GM21737 (cell line): ENCODE measurements around the gene GTF2IRD1.
"Not testable (repeated sequence)": the region's sequence is repeated elsewhere in the genome, so short reads cannot be mapped to it uniquely, and the experiment has no call there.

Experiments
- ATAC-seq: cut with Tn5 transposase; IDR thresholded peaks from one replicate; pipeline ENCODE4 v1.9.1; 2021; ENCODE audit warnings: mild to moderate bottlenecking, moderate library complexity; ENCODE audit not compliant: unreplicated experiment

GTF2IRD1 gene

GRCh38 chr7:74453322-74454011 lies at the start of gene GTF2IRD1:
Gene GTF2IRD1 (plus strand): TSS chr7:74453906. CDS start chr7:74508081, 54,175 bp downstream.
- ATAC-seq: peak; percentile 44

DNA sequence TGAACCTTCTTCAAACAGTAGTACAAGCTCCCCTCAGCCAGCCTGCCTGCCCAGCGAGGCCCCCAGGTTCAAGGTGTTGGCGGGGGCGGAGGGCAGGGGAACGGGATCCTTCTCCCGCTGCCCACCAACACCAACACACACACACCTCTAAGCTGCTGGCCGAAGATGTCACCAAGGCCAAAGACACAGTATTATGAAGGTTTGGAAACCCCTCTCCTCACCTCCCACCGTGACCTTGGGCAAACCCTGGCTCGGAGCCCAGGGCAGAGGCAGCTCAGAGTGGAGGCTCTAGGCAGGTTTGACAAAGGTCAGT lies 49.4 kb upstream of the GTF2IRD1 start:
- no peak for ATAC-seq

DNA sequence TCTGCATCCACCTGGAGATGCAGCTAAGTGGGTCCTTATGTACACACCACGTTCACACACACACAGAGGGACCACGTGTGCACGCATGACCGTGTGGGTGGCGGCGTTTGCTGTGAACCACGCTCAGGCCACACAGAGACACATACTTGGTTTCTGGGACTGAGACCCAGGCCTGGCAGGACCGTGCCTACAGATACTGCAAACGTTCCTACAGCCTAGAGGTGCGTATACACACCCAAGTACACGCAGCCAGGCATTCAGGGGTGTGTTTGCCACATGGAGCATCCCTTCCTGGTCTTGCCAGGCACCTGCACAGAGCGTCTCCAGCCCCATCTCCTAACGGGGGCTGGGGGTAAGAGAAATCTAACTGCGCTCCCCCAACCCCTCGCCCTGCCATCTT lies 49.0 kb upstream of the GTF2IRD1 start:
- no peak for ATAC-seq

DNA sequence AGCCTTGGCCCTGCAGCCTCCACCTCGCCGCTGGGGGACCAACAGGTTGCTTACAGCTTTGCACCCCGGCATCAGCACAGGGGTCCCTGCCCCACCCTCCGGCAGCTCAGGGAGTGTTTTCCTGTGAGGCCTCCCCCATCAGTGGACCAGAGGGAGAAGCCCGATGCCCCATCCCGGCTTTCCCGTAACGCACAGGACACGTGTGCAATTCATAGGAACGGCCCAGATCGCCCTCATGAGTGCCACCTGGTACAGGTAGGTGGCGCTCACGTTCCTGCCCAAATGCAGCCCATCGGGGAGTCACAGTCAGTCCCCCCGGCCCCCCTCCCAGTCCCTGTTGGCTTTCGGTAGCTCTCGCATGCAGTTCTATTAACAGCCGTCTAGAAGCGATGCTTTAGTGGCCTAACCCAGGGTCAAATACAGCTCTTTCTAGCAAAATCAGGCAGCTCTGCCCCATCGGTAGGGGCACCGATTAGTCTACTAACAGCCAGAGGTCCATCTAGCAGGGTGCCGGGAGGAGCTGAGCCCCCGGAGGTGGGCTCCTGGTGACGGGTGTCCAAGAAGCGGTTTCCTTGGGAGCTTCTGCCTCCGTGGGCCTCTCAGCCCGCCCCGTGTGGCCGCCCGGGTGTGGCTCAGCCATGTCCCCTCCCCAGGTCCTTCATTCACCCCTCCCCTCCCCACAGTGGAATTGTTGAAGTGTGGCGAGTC lies 48.4 kb upstream of the GTF2IRD1 start:
- no peak for ATAC-seq

GRCh38 chr7:74405899-74406512 lies 47.7 kb upstream of the GTF2IRD1 start:
- ATAC-seq: no peak

DNA sequence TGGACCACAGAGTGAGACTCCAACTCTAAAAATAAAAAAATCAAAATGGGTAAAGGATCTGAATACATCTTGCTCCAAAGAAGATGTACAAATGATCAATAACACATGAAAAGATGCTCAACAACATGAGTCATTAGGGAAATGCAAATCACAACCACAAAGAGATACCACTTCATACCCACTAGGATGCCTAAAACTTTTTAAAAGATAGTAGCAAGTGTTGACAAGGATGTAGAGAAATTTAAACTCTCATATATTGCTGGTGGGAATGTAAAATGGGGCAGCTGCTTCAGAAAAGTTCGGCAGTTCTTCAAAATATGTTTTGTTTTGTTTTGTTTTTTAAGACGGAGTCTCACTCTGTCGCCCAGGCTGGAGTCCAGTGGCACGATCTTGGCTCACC lies 45.7 kb upstream of the GTF2IRD1 start:
- ATAC-seq: no peak

- no peak for ATAC-seq
These were observed 44.1 kb upstream of the GTF2IRD1 start for GRCh38 chr7:74409571-74409970.

DNA sequence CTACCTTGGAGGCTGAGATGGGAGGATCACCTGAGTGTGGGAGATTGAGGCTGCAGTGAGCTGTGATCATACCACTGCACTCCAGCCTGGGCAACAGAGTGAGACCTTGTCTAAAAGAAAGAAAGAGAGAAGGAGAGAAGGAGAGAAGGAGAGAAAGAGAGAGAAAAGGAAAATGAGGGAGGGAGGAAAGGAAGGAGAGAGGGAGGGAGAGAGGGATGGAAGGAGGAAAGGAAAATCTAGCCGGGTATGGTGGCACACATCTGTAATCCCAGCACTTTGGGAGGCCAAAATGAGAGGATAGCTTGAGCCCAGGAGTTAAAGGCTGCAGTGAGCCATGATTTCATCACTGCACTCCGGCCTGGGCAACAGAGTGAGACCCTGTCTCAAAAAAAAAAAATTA lies 42.9 kb upstream of the GTF2IRD1 start:
- no peak for ATAC-seq

DNA sequence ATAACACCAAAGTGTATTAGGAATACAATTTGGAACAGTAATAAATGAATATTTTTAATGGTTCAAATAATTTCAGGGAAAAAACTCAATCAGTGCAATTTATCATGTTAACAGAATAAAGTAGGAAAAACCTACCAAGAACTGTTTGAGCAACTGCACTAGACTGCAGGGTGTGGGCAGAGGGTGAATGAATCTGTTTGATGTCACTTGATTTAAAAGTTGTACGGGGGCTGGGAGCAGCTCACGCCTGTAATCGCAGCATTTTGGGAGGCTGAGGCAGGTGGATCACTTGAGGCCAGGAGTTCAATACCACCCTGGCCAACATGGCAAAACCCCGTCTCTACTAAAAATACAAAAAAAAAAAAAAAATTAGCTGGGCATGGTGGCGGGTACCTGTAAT lies 42.1 kb upstream of the GTF2IRD1 start:
- not testable (repeated sequence) for ATAC-seq

DNA sequence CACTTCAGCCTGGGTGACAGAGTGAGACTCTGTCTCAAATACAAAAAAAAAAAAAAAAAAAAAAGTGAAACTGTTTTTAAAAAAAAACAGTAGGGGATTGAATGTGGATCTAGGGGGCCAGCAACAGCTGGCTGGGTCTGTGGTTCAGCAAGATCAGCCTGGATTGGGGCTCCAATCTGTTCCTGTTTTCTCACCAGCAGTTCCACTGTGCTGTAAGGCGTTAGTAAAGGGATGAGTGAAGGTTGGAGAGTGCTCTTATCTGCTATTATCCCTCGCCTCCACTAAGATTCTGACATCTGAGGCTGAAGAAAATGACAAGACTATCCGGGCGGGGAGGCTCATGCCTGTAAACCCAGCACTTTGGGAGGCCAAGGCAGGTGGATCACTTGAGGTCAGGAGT lies 41.6 kb upstream of the GTF2IRD1 start:
- no peak for ATAC-seq

DNA sequence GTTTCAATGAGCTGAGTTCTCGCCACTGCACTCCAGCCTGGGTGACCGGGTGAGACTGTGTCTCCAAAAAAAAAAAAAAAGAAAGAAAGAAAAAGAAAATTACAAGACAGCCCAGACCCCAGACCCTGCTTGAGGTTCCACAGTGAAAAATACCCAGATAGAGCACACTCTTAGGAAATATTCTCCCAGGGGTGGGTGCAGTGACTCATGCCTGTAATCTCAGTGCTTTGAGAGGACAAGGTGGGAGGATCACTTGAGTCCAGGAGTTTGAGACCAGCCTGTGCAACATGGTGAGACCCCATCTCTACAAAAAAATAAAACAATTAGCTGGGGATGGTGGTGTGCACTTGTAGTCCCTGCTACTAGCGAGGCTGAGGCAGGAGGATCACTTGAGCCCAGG lies 41.1 kb upstream of the GTF2IRD1 start:
- ATAC-seq: no peak

GRCh38 chr7:74414595-74415333 lies 38.9 kb upstream of the GTF2IRD1 start:
- ATAC-seq: not testable (repeated sequence)

DNA sequence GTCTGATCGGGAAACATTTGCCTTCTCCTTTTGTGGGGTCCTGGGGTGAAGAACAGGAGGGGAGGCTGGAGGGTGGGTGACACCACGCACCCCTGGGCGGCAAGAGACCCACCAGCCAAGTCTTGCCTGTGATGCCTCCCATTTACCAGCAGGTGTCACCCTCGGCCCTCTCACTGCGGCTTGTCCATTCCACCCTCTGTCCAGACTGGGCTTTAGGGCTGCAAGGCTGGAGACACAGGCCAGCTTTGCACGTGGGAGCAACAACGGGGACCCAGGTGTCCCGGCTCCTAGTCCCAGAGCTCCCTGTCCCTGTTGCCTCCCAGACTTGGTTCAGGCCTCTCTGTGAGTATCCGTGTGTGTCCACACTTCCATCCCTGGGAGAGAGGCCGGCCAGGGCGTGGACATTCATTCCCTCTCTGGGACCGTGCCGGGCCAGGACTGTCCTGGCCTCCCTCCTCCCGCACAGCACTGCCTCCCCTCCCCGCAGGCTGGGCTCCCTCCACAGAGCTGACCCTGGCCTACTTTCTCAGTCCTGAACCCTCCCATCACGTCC lies 36.2 kb upstream of the GTF2IRD1 start:
- no peak for ATAC-seq

DNA sequence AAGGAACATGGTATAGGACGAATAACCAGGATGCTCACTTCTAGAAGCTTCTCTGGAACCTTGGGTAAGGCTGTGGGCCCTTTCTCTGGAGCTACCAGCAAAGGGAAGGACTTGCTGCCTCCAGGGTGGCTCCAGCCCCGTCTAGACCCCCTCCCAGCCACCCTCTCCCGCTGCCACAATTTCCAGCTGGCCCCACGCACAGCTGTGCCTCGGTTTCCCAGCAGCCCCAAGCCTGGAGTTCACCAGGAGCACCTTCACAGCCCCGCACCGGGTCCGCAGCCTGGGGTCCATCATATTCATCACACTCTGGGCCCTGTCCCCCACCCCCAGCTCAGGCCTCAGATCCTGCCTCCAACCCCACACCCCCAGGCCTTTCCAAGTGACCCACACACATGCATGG lies 35.6 kb upstream of the GTF2IRD1 start:
- ATAC-seq: no peak

DNA sequence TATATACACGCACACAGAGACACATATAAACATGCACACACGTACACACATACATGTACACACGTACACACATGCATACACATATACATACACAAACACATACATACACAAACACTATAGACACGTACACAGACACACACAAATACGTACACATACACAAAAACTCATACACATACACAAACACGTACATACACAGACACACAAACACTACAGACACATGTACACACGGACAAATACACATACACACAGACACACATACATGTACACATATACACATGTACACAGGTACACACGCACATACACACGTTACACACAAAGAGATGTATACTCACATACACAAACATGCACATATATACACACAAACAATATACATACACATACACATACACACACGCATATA lies 35.2 kb upstream of the GTF2IRD1 start:
- ATAC-seq: no peak

DNA sequence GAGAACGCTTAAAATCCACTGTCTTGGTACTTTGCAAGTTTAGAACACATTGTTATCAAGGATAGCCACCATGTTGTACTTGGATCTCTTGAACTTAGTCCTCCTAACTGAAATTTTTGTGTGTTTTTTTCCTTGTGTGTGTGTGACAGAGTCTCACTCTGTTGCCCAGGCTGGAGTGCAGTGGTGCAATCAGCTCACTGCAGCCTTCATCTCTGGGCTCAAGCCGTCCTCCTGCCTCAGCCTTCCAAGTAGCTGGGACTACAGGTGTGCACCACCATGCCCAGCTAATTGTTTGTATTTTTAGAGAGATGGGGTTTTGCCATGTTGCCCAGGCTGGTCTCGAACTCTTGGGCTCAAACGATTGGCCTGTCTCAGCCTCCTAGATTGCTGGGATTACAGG lies 34.5 kb upstream of the GTF2IRD1 start:
- ATAC-seq: not testable (repeated sequence)

GRCh38 chr7:74420006-74420405 lies 33.7 kb upstream of the GTF2IRD1 start:
- no peak for ATAC-seq

DNA sequence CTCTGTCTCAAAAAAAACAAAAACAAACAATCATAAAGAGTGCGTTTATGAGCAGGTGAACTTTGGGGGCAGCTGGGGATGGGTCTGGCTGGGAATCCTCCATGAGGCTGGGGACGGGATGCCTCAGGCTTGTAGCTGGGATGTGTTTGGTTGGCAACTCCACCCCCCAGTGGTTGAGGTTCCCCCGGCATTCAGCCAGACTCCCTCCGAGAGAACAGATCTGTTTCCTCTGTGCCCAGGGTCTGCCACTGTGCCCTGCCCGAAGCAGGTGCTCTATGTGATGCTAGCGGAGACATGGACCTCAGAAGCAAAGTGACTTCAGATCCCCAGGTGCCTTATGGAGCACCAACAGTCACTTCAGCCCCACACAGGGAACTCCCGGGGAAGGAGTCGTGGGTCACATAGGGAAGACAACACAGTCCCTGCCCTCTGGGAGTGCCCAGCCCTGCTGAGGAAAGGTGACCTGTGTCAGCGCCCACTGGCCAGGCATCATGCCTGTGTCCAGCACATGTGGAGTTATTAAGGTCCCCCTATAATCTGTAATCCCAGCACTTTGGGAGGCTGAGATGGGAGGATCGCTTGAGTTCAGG lies 29.3 kb upstream of the GTF2IRD1 start:
- ATAC-seq: no peak

DNA sequence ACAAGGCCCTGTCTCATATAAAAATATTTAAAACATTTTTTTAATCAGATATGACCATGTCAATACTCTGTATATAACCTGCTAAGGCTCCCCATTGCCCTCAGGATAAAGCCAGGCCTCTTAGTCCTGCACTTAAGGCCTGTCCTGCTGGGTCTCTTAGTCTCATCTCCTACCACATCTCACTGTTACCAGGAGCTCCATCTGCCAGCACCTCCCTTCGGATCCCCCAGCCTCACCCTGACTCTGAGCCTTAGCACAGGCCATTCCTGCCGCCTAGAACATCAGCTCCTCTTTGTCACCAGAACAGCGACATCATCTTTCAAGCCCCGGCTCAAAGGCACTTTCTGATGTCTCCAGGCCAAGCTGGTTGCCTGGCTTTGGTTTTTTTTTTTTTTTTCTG lies 25.7 kb upstream of the GTF2IRD1 start:
- no peak for ATAC-seq

- no peak for ATAC-seq
These were observed 24.5 kb upstream of the GTF2IRD1 start for GRCh38 chr7:74429153-74429747.

DNA sequence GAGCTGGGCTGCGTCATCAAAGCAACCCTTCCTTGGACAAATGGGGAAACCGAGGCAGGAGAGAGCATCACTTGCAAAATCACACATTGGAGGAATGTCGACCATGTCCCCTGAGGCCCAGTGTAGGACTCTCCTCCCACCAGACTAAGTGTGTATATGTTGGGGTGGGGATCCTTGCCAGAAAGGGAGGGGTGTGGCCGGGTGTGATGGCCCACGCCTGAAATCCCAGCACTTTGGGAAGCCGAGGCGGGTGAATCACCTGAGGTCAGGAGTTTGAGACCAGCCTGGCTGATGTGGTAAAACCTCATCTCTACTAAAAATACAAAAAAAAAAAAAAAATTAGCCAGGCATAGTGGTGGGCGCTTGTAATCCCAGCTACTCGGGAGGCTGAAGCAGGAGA lies 23.3 kb upstream of the GTF2IRD1 start:
- ATAC-seq: not testable (repeated sequence)
